HG02938 (cell line): ENCODE measurements around the gene LRRC19.

ENCODE experiments used
- ATAC-seq: cut with Tn5 transposase; IDR thresholded peaks from one replicate; pipeline ENCODE4 v1.9.1; 2021; ENCODE audit warnings: mild to moderate bottlenecking, moderate library complexity; ENCODE audit not compliant: unreplicated experiment

LRRC19 gene, protein sequence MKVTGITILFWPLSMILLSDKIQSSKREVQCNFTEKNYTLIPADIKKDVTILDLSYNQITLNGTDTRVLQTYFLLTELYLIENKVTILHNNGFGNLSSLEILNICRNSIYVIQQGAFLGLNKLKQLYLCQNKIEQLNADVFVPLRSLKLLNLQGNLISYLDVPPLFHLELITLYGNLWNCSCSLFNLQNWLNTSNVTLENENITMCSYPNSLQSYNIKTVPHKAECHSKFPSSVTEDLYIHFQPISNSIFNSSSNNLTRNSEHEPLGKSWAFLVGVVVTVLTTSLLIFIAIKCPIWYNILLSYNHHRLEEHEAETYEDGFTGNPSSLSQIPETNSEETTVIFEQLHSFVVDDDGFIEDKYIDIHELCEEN

DNA sequence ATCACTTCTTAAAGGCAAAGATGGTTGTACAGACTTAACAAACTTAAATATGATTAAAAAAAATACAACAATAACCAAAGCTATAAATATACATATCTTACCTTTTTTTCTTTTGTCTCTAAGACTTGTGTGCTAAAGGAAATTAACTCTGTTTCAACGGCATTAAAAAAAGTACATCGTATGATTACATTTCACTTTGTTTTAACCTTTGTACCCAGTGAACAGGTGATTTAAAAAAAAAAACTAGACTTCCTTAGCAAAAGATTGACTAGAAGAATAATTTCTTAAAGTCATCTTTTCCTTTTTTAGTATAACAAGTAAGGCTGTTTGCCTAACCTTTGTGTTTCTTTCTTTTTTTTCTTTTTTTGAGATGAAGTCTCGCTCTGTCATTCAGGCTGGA, at the start of gene LRRC19:
TSS of gene LRRC19 (minus strand) at position 182 of the 400 bp plus-strand sequence. CDS start 5,978 bp downstream, outside the sequence.
- ATAC-seq: no peak

DNA sequence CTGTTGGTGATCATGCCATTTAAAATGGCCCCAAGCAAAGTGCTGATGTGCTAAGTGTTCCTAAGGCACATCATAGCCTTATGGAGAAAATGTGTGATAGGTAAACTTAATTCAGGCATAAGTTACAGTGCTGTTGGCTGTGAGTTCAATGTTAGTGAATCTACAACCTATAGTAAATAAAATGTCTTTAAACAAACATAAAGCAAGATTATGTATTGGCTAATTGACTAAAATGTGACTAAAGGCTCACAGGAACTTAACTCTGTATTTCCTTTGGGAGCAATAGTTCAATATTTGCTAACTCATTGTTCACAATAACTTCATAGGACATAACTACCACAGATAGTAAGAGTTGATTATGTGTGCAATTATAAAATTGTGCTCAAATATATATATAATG, 49.4 kb upstream of the LRRC19 start:
- no peak for ATAC-seq

DNA sequence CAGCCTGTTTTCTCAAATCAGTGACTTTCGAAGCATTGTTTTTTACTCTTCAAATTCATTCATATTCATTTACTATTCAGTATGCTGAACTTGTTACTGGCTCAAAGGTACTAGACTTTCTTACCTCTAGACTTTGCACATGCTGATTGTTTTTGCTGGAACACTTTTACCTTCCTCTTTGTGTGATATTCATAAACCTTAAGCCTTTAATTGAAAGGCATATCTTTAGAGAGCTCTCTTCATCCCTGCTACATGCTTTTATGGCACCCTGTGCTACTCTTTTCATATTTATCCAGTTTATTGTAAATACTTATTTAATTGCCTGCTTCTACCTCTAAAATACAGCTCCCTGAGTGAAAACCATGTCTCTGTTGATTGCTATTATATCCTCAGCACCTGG, 48.7 kb upstream of the LRRC19 start:
- ATAC-seq: no peak

DNA sequence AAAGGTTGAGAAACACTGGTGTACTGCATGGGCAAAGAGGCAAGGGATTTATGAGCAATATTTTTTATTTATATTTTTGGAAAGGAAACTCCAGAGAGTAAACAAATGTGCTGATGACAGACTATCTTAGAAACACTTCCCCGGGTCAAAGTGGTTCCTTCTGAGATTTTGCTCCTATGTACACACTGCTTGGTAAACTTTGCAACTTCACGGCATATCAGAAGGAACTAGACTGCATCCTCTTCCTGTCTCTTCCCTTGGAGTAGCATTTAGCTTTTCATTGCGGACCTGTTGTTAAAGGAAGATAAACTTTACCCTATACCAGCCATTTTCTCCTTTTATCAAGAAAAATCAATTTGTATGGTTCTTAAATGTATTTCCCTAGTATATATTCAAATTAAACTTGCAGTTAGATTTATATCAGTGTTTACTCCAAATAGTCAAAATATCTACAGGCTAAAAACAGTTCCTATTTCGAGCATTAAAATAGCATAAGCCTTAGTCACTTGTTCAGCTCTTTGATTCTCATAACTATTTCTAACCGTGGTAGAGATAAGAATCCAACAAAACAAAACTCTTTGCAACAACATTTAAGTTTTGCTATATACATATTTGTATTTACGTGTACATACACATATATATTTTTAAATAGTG, 48.0 kb upstream of the LRRC19 start:
- no peak for ATAC-seq

DNA sequence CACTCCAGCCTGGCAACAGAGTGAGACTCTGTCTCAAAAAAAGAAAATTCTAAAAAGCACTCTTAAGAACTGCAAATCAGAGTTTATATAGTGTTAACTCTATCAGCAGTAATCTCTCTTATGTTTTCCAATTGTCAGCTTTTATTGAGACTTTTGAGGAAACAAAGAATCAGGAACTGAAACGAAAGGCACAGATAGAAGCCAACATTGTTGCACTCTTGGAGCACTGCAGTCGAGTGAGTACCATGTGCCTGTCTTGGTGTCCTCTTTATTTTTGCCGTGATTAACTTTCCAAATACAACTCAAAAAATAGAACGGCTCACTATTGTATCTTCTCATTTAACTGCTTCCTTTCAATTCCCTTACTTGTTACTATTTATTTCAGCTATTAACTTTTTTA, 41.7 kb upstream of the LRRC19 start:
- ATAC-seq: no peak

DNA sequence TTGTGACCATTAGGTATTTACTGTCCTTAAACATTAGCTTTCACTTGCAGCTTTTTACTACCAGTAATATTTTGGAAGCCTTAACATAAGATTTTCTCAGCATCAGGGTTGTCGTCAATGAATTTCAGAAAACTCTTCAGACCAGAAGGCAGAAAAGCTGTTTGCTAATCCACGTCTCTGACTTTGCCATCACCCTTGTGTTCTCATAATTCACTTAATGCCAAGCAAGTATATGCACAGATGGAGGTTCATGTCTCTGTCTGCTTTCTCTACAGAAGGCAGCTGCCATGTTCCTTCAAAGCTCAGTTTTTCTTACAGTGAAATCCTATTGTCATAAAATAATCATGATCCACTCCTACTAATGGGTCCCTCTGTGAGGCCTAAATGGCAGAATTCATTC, 37.7 kb upstream of the LRRC19 start:
- no peak for ATAC-seq

DNA sequence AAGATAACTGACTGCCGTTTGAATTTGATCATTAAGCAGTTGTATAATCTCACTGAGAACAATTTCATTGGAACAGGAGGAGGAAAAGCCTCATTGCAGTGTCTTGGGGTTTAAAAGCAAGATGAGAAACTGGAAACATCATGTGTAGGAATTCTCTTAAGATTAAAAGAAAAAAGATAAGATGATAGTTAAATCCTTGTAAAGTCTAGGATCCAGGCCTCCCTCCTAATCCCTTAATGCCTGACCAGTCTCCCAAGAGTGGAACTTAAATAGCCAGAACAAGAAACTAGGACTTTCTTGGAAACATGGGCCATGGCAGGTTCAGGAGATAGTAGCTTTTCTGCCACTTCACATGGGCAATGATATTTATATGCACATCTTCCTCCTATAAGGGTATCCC, 37.0 kb upstream of the LRRC19 start:
- ATAC-seq: no peak

DNA sequence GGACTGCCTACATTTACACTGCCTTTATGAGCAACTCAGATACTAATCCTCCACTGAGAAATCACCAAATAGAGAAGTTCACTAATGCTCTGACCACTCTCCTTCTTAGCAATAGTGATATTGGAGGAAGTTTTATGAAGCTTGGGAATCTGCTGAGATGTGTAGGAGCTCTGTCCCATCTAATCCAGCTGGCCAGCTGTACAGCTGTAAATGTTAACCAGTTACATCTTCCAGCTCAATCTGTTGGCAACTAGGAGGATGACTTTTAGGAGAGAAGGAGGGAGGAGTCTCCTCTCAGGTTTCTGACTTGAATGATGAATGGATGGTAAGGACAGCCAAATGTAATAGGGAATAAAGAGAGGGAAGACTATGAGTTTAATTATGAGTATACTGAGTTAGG, 36.3 kb upstream of the LRRC19 start:
- ATAC-seq: no peak

DNA sequence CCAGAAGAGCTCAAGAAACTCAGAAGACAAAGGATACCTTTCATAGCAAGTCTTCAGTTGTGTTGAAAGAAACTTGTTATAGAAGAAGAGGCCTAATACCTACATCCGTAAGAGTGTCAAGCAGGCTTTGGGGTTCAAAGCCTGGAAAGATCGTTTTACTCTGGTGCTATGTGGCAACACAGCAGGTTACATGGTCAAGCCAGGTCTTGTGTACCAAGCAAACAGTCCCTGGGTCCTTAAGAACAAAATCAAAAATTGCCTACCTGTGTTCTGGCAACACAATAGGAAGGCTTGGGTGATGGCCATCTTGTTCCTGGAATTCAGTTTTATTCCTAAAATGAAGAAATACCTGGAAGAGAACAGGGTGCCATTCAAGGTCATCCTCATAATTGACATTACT, 32.0 kb upstream of the LRRC19 start:
- ATAC-seq: no peak

DNA sequence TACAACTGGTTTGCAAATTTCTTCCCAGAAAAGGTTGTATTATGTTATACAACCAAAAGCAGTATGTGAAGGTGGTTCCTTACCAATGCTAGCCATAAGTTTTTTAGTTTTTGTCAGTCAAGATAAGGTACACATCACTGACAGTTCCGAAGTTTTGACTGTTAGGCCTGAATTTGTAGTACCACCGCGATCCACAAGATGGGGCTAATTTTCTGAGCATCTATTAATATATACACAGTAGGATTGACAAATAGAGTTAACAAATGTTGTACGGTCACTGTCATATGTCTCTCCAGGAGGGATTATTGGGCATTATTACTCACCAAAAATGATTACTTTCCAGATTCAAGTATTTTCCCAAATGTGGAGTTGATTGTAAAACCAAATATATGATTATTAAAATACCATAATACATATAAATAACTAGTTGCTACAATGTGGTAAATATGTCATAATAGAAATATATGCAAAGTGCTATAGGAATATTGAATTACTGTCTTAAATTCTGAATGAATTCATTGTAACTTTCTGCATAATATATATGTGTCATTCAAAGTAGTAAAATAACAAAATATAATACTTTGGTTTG, 28.4 kb upstream of the LRRC19 start:
- peak; percentile 90 for ATAC-seq

DNA sequence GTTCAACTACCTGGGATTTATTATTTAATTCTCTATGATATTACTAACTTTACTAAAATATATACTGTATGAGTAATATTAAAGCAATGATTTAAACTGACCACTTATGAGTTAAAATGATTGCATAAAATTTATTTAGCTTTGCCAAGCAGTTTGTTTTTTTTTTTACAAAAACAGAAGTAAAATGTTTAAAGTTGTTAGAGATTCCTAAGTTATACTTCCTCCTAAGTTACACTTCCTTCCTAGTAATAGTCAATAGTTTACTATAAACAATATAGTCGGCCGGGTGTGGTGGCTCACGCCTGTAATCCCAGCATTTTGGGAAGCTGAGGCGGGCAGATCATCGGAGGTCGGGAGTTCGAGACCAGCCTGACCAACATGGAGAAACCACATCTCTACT, 23.7 kb upstream of the LRRC19 start:
- no peak for ATAC-seq

DNA sequence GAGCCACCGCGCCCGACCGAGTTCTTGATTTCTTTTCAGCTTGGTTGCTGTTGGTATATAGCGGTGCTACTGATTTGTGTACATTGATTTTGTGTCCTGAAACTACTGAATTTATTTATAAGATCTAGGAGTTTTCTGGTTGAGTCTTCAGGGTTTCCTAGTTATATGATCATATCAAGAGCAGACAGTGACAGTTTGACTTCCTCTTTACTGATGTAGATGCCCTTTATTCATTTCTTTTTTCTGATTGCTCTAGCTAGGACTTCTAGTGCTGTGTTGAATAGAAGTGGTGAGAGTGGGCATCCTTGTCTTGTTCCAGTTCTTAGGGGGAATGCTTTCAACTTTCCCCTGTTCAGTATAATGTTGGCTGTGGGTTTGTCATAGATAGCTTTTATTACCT, 17.4 kb upstream of the LRRC19 start:
- no peak for ATAC-seq

DNA sequence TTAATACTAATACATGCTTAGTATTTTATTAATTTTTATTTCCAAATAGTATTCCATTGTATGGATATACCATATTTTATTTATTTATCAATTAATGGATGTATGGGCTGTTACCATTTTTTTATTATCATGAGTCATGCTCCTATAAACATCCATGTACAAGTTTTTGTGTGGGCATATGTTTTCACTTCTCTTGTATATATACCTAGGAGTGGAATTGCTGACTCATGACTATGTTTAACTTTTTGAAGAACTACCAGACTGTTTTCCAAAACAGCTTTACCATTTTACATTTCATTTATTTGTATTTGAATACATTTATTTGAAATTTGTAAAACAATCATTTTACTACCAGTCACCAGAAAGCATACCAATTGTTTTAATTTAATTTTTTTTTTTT, 14.1 kb upstream of the LRRC19 start:
- ATAC-seq: no peak

DNA sequence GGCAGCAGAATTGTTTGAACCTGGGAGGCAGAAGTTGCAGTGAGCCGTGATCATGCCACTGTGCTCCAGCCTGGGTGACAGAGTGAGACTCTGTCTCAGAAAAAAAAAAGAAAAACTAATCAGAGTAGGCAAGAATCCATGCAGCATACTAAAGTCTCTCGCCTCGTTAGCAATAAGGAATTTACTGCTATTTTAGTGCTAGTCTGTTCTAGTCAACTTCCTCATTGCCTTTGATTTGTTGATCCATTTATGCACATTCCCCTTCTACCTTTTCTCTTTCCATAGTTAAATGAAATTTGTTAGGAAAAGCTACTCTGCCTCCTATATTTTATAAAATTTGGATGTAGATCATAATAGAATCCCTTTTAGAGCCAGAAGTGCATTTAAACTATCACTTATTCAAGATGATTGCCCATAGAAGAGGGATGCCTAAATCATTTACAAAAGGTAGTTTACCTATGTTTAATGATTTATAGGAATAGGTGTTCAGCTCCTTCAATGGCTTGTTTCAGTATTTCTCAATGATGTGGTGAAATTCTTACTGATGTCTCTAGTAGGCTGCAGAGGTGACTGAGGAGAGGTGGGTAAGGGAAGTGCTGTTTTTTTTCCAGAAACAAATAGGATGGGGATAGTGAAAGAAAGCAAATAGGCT, 1.9 kb downstream of the LRRC19 start:
- no peak for ATAC-seq

DNA sequence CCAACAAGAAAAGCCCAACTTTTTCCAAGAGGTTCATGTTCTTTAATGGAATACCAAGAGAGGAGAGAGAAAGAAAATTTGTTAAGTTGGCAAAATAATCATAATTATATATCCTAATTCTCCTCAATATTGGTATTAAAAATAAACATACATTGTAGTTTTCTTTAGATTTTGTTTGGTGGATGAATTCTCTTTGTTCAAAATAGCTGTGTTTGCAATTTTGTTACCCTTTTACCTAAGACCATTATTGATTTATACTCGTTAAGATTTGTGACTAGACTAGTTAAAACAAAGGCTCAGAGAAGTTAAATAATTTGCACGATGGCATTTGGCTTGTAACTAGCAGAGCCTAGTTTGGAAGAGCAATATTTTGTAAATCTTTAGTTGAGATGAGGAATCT, 9.7 kb downstream of the LRRC19 start:
- ATAC-seq: no peak

DNA sequence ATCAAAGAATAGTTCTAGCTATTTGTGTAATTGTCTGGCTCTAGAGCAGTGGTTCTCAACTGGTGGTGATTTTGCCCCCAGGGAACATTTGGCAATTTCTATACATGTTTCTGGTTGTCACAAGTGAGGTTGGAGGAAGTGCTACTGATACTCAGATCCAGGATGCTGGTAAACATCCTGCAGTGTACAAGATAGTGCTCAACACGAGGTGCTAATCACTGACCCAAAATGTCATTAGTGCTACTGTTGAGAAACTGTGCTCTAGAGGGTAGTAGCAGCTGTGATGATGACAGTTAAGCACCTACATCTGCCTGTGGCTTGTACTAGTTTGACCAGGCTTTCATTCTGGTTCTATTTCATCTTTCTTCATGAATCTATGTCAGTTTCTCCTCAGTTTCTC, 22.1 kb downstream of the LRRC19 start:
- ATAC-seq: peak; percentile 89

DNA sequence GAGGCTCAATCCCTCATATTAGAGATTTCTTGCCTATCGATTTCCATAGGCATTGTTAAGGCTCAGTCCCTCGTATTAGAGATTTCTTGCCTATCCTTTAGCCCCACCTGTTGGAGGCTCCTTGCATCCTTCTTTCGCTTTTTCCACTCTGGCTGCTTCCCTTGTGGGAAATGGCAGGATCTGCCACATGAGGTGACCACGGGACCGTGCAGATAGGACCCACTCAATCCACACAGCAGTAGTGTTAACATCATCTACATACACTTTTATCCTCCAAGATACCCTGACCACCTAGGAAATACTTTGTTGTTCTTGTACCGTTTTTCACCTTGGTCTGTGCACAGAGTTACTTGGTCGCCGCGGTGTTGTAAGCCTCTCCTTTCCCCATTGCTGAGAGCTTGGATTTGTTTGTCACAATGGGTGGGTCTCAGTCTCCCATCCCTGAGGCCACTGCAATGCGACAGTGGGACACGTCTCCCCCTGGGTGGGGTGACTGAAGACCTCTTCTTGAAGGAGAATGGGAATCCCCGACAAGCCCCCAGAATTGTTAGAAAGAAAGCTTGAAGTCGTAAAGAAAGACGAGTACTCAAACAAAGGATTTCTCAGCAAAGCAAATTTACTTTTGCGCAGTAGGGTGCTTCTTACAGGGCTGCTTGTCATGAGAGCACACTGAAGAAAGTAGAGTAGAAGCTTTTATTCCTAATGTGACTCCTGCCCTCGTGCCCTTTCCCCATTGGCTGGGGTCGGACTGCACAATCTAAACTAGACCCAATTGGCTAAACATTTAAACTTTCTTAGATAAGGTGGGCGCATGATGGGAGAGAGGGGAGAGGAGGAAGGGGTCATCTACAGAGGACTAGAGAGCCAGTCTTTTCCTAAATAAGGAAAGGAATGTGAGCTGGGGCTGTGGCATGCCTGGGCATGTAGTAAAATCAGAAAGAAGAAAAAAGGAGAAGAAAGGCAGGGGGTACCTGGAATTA, 29.5 kb downstream of the LRRC19 start:
- no peak for ATAC-seq

DNA sequence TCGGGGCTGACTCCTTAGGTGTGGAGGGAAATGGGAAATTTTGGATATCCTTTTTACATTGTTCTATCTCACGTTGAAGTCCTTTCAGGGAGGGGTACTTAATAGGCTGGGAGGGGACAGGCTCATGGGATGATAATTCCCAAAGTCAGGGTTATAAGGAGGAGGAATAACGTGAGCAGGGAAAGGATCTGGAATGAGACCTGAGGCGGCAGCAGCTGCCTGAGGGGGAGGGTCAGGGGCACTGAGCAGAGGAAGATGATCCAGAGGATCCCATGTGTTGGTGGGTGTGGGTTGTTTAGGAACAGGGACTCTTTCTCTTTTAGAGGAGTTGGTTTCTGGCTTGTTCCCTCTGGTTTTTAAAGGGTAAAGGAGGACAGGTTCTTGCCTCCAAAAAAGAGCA, 30.5 kb downstream of the LRRC19 start:
- ATAC-seq: no peak

DNA sequence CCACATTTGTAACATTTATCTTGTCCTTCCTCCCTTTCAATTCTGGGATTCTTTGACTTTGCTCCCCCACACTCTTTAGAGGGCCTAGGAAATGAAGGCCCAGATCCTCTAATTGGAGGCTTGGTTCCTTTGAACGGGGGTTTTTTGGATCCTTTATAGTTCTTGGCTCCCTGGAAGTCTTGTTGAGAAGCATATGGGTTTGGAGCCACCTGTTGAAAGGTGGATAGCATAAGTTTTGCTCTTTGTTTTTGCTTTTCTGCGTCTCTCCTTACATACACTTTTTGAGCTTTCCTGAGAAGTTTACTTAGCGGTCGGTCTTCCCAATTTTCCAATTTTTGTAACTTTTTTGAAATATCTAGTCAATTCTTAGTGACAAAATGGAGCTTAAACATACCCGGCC, 31.5 kb downstream of the LRRC19 start:
- no peak for ATAC-seq

DNA sequence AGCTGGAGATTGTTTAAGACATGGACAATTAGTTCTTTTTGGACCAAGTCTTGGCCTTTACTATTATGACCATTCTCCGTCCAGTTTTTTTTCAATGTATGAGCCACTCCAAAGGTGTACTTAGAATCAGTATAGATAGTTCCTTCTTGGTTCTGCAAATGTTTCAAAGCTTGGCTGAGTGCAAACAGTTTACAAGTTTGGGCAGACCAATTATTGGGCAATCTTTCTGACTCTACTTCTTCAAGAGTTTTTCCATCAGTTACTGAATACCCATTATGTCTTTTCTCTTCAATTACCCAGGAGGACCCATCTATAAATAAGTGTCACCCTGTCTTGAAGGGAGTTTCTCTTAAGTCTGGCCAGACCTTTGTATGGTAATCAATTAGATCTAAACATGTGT, 33.8 kb downstream of the LRRC19 start:
- no peak for ATAC-seq

DNA sequence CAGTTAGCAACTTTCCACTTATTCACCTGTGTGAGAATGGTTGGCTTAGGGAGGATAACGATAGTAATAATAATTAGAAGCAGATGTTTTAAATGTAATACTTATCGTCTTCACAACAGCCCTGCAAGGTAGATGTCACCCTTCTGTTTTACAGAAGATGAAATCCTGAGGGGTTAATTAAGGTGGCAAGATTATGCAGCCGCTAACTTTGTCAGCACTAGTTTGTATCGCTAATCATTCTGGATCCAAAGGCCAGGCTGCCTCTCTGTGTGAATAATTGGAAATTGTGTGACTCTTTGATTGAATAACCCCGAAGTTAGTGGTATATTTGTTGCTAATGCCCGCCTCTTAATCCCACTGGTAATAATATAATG, 48.6 kb downstream of the LRRC19 start:
- ATAC-seq: no peak
